ENCODE measurements around the gene CARD10. TPM values are rescaled to one million over a fixed set of nuclear protein-coding genes. Genes with fewer than 3 reads are reported as not detected.

CARD10 gene
- total RNA-seq, 1 donor from 2014 or later: 9.9 TPM

- H3K36me3 Mint-ChIP-seq: no peaks in the 10 kb centered on the region
- H3K9me3 Mint-ChIP-seq: no peaks in the 10 kb centered on the region
- H3K4me1 Mint-ChIP-seq (ENCODE audit: unreplicated experiment): peaks cover 36% of the 10 kb centered on the region
- H3K27ac Mint-ChIP-seq: no peak overlapping the region
- no peak overlapping the region for H3K4me3 Mint-ChIP-seq
- DNase-seq (ENCODE audit: extremely low spot score, unreplicated experiment): no peak
- H3K27me3 Mint-ChIP-seq: peaks cover 4% of the 10 kb centered on the region
- no peak for TF ChIP-seq CTCF (conservative IDR thresholded peaks at IDR 0.05)
Observed at GRCh38 chr22:37565830-37566229, 46.6 kb upstream of the CARD10 start.

DNA sequence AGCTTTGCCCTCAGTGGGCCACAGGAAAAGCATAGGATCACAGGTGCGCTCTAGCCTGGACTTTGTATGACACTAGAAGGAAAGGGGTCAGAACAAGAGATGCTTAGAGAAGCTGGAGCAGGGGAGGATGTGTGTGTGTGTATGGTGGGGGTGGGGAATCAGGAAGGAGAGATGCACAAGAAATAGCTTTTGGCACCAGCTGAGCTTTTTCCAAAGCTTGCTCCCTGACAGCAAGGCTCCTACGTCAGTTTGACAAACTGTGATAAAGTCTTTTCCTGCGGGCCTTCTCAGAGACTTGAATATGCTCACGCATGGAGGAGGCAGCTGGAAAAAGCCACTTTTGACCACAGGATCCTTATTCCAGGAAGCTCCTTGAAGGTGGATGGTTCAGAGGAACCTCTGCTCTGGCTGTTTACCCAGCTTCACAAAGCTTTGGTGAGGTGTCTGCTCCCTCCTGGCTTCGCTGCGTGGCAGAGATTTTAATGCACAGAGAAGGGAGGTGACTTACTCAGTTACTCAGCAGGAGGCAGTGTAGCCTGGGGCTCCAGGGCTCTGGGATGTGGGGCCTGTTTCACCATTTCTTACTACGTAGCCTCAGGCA is 45.0 kb upstream of the CARD10 start:
- Mint-ChIP-seq H3K4me1 (ENCODE audit: unreplicated experiment) (peaks cover 20% of the 10 kb centered on the region), H3K27ac (no peak overlapping the region)

DNA sequence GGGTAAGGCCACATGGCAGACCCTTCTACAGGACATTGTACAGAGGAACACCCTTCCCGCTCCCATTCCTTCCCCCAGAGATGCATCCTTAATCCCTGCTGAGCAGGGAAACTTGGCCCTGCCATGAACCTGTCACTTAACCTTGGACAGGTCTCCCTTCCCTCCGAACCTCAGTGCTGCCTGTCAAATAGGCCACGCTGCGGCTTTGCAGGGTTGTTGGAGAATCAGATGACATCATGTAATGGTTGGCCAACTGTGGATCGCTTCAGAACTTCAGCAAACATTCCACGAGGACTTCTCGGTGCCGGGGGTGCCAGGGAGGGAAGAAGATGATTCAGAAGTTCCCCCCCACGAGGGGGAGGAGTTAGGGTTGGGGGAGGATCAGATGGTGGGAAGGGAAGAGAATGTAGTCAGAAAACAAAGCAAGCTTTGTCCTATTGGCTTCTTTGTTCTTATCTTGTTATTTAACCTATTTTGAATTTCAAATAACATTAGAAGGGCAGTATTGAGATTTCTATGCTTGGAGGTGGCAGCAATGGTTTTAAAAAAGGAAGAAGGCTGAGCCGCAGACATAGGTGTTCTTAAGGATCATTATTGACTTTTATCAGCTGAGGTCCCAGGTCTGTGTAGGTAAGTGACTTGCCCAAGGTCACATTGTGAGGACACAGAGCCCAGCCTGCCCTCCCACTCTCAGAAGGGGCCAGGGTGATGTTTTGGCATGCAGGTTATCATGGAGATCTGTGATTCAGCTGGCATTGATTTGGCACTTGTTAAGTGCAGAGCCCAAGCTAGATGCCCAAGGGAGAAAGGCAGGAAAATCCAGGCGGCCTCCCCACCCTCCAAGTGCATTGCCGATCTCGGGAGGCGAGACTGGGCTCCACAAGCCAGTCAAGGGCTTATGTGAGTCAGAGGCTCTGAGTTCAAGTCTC is 44.2 kb upstream of the CARD10 start:
- no peak for DNase-seq (ENCODE audit: extremely low spot score, unreplicated experiment)
- peak overlapping the region; percentile 76 for H3K27ac Mint-ChIP-seq
- H3K4me1 Mint-ChIP-seq (ENCODE audit: unreplicated experiment): peaks cover 20% of the 10 kb centered on the region
- H3K9me3 Mint-ChIP-seq: no peaks in the 10 kb centered on the region
- peaks cover 4% of the 10 kb centered on the region for H3K27me3 Mint-ChIP-seq
- no peak for TF ChIP-seq CTCF (conservative IDR thresholded peaks at IDR 0.05)
- peak overlapping the region; percentile 70 for H3K4me3 Mint-ChIP-seq
- H3K36me3 Mint-ChIP-seq: no peaks in the 10 kb centered on the region

More for the DNA sequence above, 45.0 kb upstream of the CARD10 start:
- no peak for DNase-seq (ENCODE audit: extremely low spot score, unreplicated experiment)
- peak overlapping the region; percentile 28 for H3K4me3 Mint-ChIP-seq
- no peak for TF ChIP-seq CTCF (conservative IDR thresholded peaks at IDR 0.05)
- peaks cover 4% of the 10 kb centered on the region for H3K27me3 Mint-ChIP-seq
- H3K36me3 Mint-ChIP-seq: no peaks in the 10 kb centered on the region
- H3K9me3 Mint-ChIP-seq: no peaks in the 10 kb centered on the region

GRCh38 chr22:37562049-37562875 is 43.0 kb upstream of the CARD10 start:
- Mint-ChIP-seq H3K4me1 (ENCODE audit: unreplicated experiment) (peaks cover 26% of the 10 kb centered on the region), H3K9me3 (no peaks in the 10 kb centered on the region), H3K27ac (peak overlapping the region; percentile 93), H3K36me3 (no peaks in the 10 kb centered on the region), H3K27me3 (peaks cover 4% of the 10 kb centered on the region), H3K4me3 (peak overlapping the region; percentile 88)
- DNase-seq (ENCODE audit: extremely low spot score, unreplicated experiment): no peak
- TF ChIP-seq CTCF (conservative IDR thresholded peaks at IDR 0.05): no peak

- no peaks in the 10 kb centered on the region for H3K9me3 Mint-ChIP-seq
- peak overlapping the region; percentile 93 for H3K27ac Mint-ChIP-seq
- peaks cover 29% of the 10 kb centered on the region for H3K4me1 Mint-ChIP-seq (ENCODE audit: unreplicated experiment)
- H3K36me3 Mint-ChIP-seq: no peaks in the 10 kb centered on the region
- H3K27me3 Mint-ChIP-seq: peaks cover 4% of the 10 kb centered on the region
- peak; percentile 92 for DNase-seq (ENCODE audit: extremely low spot score, unreplicated experiment)
- TF ChIP-seq CTCF (conservative IDR thresholded peaks at IDR 0.05): peak; percentile 92
- peak overlapping the region; percentile 88 for H3K4me3 Mint-ChIP-seq
Observed at GRCh38 chr22:37561212-37562048, 42.2 kb upstream of the CARD10 start.

All from type B pancreatic cell (in vitro differentiated cells).